GM21360 (cell line): Measurements from ENCODE around the gene PLEKHA7.
"Not testable (repeated sequence)": the region's sequence is repeated elsewhere in the genome, so short reads cannot be mapped to it uniquely, and the experiment has no call there.

ENCODE experiments used
- ATAC-seq: cut with Tn5 transposase; IDR thresholded peaks from one replicate; pipeline ENCODE4 v1.9.1; 2021; ENCODE audit warnings: mild to moderate bottlenecking, moderate library complexity; ENCODE audit not compliant: unreplicated experiment

The PLEKHA7 gene

DNA sequence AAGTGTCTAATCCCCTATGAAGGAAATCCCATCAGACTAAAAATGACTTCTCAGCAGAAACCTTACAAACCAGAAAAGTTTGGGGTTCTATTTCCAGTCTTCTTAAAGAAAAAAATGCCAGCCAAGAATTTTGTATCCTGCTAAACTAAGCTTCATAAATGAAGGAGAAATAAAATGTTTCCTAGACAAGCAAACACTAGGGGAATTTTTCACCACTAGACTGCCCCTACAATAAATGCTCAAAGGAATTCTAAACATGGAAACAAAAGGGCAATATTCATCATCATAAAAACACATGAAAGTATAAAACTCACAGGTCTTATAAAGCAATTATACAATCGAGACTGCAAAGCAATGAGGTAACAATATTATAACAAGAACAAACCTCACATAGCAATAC lies 124.3 kb downstream of the PLEKHA7 start:
- ATAC-seq = no peak

DNA sequence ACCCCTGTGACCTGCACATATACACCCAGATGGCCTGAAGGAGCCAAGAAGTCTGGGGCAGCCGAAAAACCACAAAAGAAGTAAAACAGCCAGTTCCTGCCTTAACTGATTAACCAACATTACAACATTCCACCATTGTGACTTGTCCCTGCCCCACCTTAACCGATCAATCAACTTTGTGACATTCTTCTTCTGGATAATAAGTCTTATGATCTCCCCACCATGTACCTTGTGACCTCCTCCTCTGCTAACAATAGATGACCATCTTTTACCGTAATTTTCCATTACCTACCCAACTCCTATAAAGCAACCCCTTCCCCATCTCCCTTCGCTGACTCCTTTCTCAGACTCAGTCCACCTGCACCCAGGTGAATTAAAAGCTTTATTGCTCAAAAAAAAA lies 125.2 kb downstream of the PLEKHA7 start:
- not testable (repeated sequence) for ATAC-seq

DNA sequence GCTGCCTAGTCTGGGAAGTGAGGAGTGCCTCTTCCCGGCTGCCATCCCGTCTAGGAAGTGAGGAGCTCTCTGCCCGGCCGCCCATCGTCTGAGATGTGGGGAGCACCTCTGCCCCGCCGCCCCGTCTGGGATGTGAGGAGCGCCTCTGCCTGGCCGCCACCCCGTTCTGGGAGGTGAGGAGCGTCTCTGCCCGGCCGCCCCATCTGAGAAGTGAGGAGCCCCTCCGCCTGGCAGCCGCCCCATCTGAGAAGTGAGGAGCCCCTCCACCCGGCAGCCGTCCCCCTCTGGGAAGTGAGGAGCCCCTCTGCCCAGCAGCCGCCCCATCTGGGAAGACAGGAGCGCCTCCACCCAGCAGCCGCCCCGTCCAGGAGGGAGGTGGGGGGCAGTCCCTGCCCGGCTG lies 126.3 kb downstream of the PLEKHA7 start:
- ATAC-seq = not testable (repeated sequence)

DNA sequence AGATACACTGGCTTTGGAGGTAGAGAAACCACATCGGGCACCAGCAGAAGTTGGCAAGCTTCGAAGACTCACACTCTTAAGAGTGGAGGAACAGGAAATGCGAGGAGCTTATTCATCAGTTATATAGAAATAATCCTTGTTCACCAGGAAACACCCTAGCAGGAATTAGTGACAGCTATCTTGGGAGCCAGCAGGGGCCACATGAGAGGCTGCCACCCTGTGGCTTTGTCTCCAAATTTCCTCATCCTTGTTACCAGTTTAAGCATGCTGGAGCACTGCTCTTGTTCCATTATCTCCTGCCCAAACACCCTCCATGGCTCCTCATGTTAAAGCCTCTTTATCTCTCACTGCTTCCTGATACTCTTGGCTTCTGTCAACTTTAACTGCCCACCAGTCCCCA lies 131.0 kb downstream of the PLEKHA7 start:
- no peak for ATAC-seq

DNA sequence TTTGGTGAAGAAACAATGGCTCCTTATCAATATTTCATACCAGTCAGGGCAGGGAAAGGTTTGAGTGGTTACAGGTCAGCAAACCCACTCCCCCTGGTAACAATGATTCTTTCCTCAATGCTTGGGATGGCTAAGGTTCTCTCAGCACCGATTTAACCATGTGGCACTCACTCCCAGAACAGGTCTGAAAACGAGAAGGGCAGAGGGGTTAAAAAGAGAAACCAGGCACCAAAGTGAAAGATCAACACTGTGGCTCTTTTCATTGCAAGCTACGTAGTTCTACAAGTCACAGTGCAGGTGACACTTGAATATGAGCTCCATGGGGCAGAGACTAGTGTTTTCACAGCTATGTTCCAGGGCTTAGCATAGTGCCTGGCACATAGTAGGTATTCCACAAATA lies 132.4 kb downstream of the PLEKHA7 start:
- no peak for ATAC-seq

DNA sequence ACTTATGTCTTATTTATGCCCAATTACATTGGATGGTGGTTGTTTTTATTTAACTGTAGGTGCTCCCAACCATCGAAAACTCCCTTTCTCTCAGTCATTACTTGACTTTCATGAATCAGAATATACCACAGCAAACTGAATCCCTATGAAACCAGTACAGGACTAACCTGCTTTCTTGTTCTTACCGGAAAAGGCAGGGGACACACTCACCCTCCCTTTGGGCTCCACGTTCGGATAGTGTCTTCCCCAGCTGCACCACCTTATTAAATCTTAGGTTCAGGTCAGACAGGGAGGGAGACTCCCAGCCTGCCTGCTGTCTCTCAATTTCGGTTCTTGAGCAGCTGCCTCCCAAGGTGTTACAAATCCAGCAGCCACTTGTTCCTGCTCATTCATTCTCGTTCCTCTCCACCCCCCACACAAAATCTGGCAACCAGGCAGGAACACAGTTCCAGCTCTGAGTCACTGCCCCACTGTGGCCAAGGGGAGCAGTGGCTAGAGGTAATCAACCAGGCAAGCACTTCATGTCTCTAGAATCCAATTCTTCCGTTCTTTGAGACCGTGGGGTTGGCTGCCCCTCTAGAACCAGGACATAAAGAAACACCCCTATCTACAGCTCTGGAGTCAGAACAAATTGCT lies 133.0 kb downstream of the PLEKHA7 start:
- ATAC-seq = no peak

DNA sequence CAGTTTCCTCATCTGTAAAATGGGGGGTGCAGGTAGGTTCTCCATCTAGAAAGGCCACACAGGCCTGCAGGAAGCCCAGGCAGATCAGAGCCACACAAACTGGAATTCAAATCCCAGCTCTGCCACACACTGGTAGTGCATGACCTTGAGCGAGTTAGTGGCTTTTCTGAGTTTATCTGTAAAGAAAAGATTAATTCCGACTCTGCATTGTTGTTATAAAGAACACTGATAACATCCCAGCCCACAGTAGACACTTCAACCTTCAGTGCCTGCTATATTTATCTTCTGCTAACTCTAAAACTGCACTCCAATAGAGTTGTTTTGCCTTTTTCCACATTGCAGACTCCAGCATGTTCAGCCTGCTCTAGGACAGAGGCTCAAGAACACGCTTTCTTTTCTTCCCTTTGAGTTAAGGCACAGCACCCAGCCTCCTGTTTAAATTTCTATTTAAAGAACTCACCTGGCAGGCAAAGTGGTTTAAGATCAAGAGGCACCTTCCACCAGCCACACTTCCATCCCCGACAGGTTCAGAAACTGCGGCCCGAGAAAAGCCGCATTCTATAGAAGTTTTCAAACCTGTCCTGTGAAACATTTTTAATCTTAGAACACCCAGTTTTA lies 133.9 kb downstream of the PLEKHA7 start:
- ATAC-seq = no peak

DNA sequence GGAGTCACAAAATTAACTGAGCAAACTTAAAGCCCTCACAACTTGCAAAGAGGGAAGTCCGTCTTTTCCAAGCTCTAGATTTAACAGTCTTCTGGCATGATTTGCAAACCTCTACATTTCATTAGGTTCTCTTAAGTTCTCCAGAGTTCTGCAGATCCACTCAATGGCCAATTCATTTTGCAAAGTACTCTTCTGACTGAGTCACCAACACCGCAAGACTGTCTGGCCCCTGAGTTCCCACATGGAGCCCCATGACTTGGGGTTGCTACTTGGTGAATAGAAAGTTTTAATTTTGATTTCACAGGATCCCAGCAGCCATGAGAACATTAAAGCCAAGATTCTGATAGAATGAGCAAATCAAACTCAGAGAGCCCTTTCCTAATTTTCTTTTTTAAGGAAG lies 134.5 kb downstream of the PLEKHA7 start:
- ATAC-seq = no peak

DNA sequence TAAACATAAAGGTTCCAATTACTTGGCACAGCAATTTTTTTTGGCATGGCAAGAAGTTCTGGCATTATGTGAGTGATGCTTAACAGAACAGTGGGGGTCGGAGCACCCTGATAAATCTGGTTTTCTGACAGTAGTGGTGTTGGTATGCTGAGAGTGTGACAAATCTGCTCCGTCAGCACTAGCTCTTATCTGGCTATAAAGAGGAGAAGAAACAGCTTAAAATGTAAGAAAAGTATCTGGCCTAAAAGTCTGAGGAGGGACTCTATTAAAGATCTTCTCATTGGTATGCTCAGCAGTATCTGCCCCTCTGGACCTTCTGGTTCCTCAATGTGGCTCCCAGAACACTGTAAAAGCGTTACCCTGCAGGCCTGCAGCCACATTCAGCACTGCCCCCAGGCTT lies 137.4 kb downstream of the PLEKHA7 start:
- ATAC-seq = no peak

DNA sequence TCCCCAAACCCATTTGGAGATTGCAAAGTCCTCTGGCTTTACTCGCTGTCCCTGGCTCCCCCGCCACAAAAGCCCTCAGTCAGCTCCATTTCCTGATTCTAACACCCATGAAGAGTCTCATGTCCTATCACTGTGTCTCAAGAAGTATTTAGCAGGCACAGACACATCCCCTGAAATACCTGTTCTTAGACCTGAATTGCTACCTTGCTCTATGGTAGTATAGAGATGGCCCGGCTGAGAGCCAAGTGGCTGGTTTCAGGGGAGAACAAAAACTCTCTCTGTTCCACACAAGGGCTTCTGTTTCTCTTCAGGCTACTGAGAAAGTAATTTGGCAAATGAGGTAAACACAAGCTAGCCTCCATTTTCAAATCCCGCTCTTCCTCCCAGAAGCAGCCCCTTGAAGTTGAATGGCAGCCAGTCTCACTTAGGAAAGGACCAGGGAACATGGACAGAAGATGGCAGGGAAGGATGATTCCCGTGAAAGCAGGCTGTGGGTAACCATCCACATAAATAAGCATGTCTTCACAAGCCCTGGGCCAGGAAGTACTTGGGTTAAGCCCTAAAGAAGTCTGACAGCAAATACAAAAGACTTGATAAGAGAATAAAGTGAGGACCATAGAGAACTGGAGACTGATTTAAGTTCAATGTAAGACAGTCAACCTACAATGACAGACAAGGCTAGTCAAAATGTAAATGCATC lies 138.0 kb downstream of the PLEKHA7 start:
- no peak for ATAC-seq

DNA sequence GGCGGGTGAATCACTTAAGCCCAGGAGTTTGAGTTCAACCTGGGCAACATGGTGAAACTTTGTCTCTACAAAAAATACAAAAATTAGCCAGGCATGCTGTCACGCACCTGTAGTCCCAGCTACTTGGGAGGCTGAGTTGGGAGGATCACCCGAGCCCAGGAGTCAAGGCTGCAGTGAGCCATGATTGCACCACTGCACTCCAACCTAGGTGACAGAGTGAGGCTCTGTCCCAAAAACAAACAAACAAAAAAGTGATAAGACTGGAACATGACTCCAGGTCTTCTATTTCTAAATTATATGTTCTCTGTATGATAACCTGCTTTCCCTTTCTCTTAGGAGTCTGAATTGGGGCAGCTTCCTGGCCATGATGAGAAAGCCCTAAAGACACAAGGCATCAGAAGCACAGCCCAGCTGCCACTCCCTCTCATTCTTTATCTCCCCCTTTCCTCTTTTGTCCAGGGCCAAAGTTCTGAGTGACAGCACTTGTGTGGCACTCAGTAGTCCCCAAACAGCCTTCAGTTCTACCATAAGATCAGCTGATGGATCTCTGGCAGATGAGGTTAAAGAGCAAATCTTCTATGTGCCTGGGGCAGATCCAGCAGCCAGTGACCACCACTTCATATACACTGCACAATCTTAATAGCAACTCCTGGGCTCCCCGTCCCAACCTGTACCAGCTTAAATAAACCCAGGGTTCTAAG lies 139.8 kb downstream of the PLEKHA7 start:
- ATAC-seq = no peak

DNA sequence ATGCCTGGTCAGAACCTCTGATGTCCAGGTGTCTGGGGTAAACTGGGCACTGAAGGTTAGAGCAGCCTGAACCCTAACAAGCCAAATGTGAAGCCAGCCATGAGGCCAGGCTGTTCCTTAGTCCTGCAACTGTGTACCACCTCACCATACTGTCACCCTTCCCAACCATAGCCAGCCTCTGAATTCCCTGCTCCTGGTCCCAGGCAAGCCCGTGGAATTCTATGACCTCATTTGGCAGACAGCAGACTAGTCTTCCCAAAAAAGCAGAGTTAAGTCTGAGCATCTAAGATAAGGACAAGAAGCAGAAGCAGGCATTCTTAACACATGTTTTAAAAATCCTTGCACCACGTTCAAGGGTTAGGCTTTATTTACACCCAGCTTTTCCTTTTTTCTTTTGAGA lies 140.9 kb downstream of the PLEKHA7 start:
- no peak for ATAC-seq

DNA sequence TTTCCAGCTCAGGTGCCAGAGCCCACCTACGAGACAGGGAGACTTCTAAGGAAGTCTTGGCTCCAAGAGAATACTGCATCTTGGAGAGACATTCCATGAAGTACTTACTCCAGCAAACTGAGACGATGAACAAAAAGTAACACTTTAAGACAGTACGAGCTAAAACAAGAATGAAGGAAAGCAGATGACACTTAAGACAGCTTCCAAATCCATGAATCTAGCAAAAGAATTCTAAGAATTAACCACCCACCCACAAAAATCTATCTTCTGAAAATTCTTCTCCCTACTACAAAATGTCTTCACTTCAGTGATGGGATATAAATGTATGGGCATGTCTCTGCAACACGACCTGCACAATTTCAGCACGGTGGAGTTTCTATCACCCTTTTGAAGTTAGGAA lies 142.8 kb downstream of the PLEKHA7 start:
- ATAC-seq = no peak

DNA sequence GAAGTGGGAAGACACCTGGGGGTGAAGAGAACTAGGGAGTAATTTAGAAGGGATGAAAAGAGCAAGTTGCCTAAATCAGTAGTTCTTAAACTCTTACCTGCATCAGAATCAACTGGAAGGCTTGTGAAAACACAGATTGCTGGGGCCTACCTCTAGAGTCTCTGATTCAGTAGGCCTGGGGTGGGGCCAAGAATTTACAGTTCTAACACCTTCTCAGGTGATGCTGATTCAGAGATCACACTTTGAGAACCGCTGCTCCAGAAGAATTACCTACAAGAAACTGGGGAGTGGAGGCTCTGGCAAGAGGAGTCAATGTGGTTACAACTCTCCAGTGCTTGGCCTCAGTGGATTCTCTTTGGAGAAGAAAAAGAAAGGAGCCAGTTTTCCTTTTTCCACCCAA lies 147.1 kb downstream of the PLEKHA7 start:
- no peak for ATAC-seq

DNA sequence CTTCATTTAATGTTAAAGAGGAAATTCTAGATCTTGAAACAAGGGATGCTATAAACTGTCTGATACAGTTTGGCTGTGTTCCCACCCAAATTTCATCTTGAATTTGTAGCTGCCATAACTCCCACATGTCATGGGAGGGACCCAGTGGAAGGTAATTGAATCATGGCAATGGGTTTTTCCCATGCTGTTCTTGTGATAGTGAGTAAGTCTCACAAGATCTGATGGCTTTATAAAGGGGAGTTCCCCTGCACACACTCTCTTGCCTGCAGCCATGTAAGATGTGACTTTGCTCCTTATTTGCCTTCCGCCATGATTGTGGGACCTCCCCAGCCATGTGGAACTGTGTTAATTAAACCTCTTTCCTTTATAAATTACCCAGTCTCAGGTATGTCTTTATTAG lies 149.8 kb downstream of the PLEKHA7 start:
- not testable (repeated sequence) for ATAC-seq

DNA sequence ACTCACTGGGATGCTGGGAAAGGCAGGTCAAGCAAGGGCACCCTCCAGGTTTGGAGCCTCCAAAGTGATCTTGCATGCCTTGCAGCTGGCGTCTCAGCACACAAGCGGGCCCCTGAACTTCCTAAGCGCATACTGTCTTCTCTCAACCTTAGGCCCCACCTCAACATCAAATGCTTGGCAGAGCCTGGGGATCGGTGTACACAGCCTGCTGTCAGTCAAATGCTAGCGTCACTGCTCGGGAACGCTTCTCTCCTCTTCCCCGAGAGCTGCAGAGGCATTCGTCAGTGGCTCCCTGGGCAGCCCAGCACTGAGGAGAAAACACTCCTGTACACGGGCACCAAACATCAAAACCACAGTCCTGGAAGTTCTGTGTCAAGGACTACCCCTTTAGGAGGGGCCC lies 150.8 kb downstream of the PLEKHA7 start:
- ATAC-seq = no peak

DNA sequence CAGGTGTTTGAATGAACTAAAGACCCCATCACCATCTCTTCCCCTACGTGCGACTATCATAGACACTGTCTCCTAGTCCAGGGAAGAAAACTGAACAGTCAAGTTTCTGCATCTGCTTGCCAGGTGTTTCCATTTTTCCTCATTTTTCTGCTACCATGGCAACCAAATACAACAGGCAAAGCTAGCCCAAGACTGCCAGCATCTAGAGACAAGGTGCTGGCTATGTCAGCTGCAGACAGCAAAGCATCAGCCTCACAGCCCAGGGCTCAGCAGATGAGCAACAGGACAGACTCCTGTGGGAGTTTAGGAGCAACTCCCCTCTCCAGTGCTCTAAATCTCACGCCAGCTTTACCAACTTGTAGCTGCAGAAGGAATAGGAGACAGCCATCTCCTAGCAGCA lies 151.5 kb downstream of the PLEKHA7 start:
- ATAC-seq = no peak

DNA sequence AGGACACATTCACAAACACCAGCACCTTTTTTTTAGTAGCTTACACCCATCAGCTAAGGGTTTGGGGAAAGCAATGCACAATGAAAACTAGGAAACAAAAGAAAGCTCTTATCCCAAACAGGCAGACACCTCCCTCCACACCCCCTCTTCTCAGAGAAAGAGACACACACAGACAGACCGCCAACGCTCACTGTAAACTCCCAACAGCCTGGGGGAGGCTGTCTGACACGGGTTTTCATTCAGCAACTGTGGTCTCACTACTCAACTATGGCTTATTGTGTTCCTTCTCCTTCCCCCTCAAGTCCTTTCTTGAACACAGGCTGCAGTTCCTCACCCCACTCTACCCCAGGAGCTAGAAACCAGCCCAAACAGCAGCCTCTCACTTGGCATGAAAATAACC lies 152.4 kb downstream of the PLEKHA7 start:
- ATAC-seq = no peak

DNA sequence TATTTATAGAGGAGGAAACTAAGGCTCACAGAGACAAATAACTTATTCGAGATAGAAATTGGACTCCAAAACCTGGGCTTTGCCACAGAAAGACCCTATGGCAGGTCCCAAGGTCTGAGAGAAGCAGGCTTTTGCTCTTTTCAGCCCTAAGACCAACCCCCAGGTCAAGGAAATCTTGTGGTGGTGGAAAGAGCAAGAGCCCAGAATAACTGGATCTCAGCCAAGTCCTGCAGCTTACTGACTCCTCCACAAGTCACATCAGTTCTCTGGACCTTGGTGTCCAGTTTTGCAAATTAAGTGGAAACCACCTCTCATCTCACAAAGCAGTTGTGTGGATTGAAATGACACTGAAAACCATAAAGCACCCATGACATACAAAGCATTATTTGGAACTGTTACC lies 153.6 kb downstream of the PLEKHA7 start:
- ATAC-seq = no peak

DNA sequence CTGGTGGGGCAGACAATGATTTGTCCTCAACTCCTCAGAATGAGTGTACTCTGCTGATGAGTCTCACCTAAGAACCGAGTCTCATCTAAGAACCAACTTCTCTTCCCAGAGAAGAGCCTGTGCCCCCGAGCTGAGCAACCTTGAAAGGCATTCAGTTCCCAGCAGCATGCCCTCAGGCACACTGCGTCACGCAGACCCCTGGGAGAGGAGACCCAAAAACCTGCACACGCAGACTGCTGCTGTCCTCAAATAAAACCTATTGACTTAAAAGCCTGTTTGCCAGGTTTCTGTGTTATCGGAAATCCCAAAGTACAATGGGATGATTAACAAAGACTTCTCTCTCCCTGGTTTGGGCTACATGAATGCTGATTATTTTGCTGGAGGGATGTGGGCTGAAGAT lies 154.6 kb downstream of the PLEKHA7 start:
- no peak for ATAC-seq

DNA sequence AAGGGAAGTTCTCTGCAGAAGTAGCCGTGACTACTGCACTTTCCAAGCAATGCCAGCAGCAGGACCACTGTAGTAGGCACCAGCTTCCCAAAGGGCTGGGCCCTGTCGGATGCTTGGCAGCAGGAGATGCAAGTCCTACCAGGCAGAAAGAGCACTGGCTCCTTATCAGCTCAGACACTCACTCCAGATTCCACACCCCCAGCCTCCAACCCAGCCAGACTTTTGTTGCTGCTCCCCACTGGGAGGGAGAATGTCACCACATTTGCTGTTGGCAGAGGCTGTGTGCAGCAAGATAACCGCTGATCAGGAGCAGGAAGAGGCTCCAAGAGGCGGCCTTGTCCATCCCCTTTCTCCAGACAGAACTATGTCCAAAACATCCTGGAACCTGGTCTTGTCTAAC lies 157.0 kb downstream of the PLEKHA7 start:
- ATAC-seq = no peak

DNA sequence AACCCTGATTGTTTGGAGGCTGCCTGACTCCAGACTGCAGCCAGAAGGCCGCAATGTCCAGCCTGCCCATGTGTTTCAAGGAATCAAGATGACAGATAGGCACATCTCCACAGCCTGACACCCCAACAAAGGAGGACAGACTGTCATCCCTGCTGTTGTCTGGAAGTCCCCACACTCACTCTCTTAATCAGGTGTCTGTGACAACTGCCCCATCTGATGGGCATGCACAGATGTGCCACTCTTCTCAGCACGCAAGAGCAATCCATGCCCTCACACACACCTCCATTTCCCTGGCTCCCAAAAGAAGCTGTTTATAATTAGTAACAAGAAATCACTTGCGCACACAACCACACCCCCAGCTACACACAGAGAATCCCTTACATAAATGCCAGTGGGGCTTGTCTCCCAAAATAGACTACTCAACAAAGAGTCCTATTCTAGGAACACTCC lies 158.2 kb downstream of the PLEKHA7 start:
- ATAC-seq = no peak
